Stimulated activated CD4-positive, alpha-beta T cell treated with anti-CD3 and anti-CD28 coated beads, Interleukin-15, amount 100 ng/mL, for 48 hours (primary cell): ENCODE results near the gene ARSB.

Source experiments
- DNase-seq, 2 donors: peaks; one replicate each; pipeline ENCODE4 v3.0.0-alpha.2; 2020; ENCODE audit warnings: low read depth in 2 of 2

The ARSB gene

GRCh38 chr5:78837836-78838235 is 147.3 kb downstream of the ARSB start:
- DNase-seq = no peak

- no peak for DNase-seq
Measured at GRCh38 chr5:78835176-78835575, 149.9 kb downstream of the ARSB start.

GRCh38 chr5:78833284-78833683 is 151.8 kb downstream of the ARSB start:
- no peak for DNase-seq

GRCh38 chr5:78830528-78831046 is 154.5 kb downstream of the ARSB start:
- DNase-seq = no peak

- no peak for DNase-seq
Measured at GRCh38 chr5:78829811-78830527, 155.1 kb downstream of the ARSB start.

GRCh38 chr5:78827725-78828124 is 157.4 kb downstream of the ARSB start:
- DNase-seq = no peak

- no peak for DNase-seq
Measured at GRCh38 chr5:78824831-78825281, 160.3 kb downstream of the ARSB start.

- no peak for DNase-seq
Measured at GRCh38 chr5:78823196-78823595, 161.9 kb downstream of the ARSB start.

- DNase-seq = no peak
Measured at GRCh38 chr5:78821536-78822021, 163.5 kb downstream of the ARSB start.

- no peak for DNase-seq
Measured at GRCh38 chr5:78819707-78820106, 165.4 kb downstream of the ARSB start.

GRCh38 chr5:78819166-78819565 is 165.9 kb downstream of the ARSB start:
- no peak for DNase-seq

- DNase-seq = no peak
Measured at GRCh38 chr5:78816143-78816765, 168.9 kb downstream of the ARSB start.

- no peak for DNase-seq
Measured at GRCh38 chr5:78813906-78814530, 171.1 kb downstream of the ARSB start.

- no peak for DNase-seq
Measured at GRCh38 chr5:78813286-78813685, 171.8 kb downstream of the ARSB start.

GRCh38 chr5:78811866-78812265 is 173.2 kb downstream of the ARSB start:
- no peak for DNase-seq

GRCh38 chr5:78811121-78811817 is 173.8 kb downstream of the ARSB start:
- no peak for DNase-seq

GRCh38 chr5:78810098-78810920 is 174.8 kb downstream of the ARSB start:
- no peak for DNase-seq

- DNase-seq = no peak
Measured at GRCh38 chr5:78809444-78809843, 175.7 kb downstream of the ARSB start.

GRCh38 chr5:78808818-78809217 is 176.3 kb downstream of the ARSB start:
- DNase-seq = no peak

GRCh38 chr5:78808380-78808779 is 176.7 kb downstream of the ARSB start:
- DNase-seq = no peak

GRCh38 chr5:78806544-78806943 is 178.6 kb downstream of the ARSB start:
- no peak for DNase-seq
